LHCN-M2 (cell line): Measurements from ENCODE around the gene VTN. TPM values are rescaled to one million over a fixed set of nuclear protein-coding genes. Genes with fewer than 3 reads are reported as not detected.
"Not testable (repeated sequence)": the region's sequence is repeated elsewhere in the genome, so short reads cannot be mapped to it uniquely, and the experiment has no call there.

ENCODE experiments used
- DNase-seq: peaks from one replicate; pipeline ENCODE4 v3.0.0-alpha.2; 2012; ENCODE audit warnings: low read depth
- total RNA-seq: library from RNA; depleted of rRNA; stranded (reverse); fragments of >200 nt; gene quantifications from 2 replicates; pipeline ENCODE4 v1.2.3, GENCODE V29; 2014

The VTN gene
- total RNA-seq, 1 experiment from 2014 or later: 0.40 TPM

DNA sequence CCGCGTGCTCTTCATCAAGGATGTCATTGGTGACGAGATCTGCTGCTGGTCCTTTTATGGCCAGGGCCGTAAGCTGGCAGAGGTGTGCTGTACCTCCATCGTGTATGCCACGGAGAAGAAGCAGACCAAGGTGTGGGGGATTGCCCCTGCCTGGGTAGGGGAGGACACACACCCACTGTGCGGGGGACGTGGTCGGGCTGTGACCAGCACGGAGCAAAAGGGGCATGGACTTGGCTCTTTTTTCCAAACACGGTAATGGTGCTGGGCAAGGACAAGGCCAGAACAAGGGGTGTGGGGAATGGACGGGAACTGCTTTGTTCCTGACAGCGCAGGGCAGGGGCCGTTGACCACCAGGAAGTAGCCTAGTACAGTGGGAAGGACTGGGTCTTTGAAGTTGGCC lies 27.8 kb downstream of the VTN start:
- no peak for DNase-seq

GRCh38 chr17:28341516-28341915 lies 28.6 kb downstream of the VTN start:
- no peak for DNase-seq

DNA sequence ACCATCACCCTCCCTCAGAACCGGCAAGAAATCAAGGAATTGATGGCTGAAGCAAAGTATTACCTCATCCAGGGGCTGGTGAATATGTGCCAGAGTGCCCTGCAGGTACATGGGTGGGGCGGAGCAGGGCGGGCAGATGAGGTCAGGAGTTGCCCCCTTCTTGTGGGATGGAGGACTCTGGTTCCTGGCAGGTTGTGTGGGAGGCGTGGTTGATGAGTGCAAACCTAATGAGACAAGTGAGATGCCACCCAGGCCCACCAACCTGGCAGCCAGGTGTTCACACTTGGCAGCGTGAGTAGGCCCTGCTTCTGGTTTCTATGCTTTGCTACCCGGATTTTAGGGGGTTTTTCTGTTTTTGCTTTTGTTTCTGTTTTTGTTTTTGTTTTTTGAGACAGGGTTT lies 29.7 kb downstream of the VTN start:
- no peak for DNase-seq

- DNase-seq: no peak
These were observed 30.7 kb downstream of the VTN start for GRCh38 chr17:28339431-28339830.

DNA sequence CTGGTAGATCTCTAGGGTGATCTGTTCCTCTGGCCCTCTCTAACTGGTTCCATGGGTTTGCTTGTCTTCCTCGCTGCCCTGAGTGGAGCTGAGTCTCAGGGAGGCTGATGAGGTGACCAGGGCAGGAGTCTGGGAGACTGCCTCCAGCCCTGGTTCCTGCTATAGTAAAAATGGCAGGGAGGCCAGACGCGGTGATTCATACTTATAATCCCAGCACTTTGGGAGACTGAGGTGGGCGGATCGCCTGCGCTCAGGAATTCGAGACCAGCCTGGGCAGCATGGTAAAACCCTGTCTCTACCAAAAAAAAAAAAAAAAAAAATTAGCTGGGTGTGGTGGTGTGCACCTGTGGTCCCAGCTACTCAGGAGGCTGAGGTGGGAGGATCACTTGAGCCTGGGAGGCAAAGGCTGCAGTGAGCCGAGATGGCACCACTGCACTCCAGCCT lies 31.3 kb downstream of the VTN start:
- not testable (repeated sequence) for DNase-seq

- DNase-seq: no peak
These were observed 31.9 kb downstream of the VTN start for GRCh38 chr17:28338056-28338768.

DNA sequence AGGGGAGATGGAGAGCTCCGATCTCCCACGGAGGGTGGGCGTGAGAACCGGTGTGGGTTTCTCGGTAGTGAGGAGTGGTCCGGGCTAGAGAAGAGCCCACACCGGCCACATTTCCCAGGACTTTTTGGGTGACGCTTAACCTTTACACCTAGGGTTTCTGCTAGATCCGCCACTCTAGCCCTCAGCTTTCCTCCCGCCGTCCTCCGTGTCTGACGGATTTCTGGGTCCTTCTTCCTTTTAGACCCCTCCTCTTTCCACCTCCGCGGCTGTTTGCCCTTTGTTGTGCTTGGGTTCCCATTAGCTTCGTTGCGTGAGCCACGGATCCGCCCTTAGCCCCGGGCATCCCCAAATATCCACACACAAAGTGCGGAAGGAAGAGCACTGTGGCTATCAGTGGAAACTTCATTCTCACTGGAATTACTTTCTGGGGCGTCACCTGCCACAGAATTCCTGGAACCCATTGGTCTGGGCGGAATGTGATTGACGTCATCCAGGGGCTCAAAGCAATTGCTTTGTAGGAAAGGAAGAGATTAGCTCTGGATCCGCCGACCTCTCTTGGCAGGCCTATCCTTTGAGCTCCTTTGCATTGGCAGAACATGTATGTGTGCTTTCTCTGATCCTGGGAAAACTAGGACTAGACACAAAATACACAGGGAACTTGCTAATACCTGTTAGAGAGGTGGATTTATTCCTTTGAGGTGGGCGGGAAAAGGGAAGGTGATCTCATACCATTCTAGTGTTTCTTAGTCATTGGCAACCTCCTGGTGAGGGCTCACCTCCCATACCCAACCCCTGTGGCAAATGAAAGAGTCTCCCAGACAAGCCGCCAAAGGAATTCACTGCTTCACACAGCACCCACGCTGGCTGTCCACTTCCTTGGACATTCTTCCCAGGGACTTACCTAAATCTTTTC lies 33.9 kb downstream of the VTN start:
- peak; percentile 74 for DNase-seq

DNA sequence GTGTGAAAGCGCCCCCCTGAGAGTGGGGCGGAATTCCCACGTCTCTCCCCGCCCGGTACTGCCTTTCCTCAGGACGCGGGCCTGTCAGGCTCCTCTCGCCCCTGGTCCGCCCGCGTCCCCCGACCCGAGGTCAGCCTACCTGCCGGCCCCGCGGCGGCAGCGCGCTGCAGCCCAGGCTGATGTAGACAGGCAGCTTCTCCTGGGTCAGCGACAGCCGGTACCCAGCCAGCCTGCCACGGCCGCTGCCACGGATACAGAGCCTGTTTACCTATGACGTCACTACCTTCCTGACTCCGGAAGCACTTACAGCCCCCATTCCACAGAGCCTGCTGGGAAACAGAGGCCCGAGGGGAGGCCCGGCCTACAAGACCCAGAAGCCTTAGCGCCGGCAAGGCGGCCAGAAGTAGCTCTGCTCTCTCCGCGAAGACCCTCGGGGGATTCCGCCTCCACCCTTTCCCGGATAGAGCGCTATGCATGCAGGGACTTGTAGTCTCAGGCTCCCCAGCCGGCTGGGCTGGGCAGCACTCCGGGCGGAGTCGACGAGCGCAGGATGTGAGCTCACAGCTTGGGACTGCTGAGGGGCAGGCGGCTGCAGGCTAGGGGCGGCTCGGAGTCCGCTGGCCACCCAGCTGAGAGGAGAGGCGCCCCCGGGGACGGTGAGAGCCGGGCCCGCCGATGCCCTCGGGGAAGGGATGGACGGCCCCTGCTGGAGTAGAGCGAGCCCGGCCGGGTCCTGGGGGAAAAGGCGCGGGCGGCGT lies 34.7 kb downstream of the VTN start, which contains the start of the genes IFT20 and TNFAIP1:
TSS of gene IFT20 (minus strand) at position 272 of the 758 bp plus-strand sequence. CDS start 3,487 bp downstream, outside the sequence.
TSS of gene TNFAIP1 (plus strand) at position 561 of the 758 bp plus-strand sequence. CDS start 3,761 bp downstream, outside the sequence.
- peak; percentile 100 for DNase-seq

- no peak for DNase-seq
These were observed 35.4 kb downstream of the VTN start for GRCh38 chr17:28334666-28335200.

DNA sequence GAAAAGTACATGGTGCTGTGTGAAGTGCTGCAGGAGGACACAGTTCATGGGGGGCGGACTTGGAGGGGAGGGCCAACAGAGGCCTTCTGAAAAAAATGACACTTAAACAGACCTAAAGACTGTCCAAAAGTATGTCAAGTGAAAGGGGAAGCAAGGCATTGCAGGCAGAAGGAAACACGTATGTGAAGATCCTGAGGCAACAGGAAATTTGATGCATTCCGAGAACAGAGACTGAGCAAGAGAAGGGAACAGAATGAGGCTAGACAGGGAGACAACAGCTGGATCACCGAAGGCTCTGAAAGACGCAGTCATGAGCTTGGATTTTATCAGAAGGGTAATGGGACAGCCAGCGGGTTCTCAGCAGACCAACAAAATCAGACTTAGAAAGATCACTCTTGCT lies 35.9 kb downstream of the VTN start:
- no peak for DNase-seq

DNA sequence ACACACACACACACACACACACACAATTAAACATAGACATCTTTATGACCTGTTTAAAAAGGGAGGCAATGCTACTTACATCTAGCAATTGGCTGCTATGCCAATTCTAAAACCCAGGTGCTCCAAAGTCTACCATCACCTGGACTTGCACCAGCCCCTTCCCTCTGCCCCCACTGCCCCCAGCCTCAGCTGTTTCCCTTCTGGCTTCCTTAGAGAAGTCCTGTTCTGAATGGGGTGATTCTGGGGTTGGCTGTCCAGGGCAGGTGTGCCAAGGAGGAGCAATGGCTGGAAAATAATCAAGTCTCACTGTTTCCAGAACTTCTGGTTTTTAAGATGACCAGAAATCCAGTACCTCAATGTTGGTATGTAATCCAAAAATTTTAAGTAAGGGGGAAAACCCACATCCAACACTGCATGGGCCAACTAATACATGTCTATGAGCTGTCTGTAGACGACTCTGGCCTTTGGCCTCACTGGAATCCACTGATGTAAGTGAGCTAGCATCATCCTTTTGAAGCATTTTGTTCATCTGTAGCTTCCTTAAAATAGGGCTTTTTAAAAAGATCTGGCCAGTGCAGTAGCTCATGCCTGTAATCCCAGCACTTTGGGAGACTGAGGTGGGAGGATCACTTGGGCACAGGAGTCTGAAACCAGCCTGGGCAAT lies 36.9 kb downstream of the VTN start:
- DNase-seq: no peak

- DNase-seq: no peak
These were observed 38.2 kb downstream of the VTN start for GRCh38 chr17:28331891-28332420.

GRCh38 chr17:28330671-28331070 lies 39.4 kb downstream of the VTN start:
- DNase-seq: no peak

DNA sequence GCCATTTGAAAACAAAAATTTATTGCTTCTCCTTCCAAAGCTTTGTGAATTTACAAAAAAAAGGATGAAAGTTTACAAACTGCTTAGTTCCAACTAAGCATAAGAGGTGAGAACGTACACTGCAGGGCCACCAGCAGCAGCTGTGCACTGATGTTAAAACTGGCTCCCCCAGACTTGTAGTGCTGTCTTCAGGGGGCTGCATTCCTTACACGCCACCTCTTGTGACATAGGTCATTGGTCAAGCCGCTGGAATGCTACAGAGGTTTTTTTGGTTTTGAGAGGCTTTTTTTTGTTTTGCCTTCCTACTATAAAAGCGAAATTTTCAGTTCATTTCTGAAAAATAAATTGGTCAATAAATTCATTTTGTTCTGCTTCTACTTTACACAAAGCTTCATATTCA lies 41.8 kb downstream of the VTN start:
- DNase-seq: peak; percentile 40

DNA sequence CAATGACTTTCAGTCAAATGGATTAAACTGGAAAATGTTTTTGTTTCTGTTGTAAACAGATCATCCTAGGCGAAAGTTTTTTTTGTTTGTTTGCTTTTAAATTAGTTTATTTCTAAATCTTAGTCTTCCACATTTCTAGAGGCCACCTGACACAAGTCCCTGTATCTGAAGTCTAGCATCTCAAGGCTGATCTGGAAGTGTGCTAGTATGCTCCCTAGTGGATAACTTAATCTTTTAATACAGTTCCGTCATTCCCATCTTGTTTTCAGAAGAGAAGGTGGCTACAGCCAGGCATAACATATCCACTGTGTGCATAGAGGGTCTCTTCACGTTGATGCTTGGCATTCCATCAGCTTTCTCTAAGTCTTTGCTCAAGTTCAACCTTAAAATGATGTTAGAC lies 42.4 kb downstream of the VTN start:
- peak; percentile 22 for DNase-seq

DNA sequence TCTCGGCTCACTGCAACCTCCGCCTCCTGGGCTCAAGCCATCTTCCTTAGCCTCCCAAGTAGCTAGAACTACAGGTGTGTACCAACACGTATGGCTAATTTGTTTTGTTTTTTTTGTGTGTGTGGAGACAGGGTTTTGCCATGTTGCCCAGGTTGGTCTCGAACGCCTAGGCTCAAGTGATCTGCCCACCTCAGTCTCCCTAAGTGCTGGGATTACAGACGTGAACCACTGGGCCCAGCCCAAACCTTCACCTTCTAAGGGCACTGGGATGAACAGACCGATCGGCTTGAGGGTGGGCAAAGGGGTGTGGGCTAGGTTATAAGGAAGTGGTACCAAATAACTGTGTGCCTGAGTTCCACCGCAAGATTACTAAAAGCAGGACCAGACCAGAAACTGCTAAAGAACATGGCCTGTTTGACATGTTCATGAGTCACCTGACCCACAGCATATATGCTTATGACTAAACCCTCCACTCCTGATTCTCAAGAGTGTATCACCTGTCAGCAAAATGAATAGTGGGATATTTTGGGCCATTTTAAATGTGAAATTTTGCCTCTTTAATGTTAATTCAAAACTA lies 43.0 kb downstream of the VTN start:
- DNase-seq: no peak

DNA sequence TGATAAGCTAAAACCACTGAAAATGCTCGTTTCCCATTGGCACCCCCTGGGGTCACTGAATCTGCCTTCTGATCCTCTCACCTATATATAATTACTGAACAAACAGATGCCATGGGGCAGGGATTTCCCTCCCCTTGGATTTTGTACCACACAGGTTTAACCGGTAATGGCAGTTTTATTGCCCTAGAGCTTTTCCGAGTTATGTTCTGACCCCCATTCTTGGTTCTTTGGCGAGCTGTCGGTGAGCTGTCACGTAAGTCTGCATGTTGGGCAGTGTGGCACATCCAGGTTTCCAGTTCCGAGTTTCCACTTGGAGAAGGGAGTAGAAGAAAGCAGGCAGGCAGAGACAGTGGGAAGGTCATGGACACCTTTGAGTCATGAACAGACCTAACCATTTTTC lies 44.0 kb downstream of the VTN start:
- DNase-seq: no peak

DNA sequence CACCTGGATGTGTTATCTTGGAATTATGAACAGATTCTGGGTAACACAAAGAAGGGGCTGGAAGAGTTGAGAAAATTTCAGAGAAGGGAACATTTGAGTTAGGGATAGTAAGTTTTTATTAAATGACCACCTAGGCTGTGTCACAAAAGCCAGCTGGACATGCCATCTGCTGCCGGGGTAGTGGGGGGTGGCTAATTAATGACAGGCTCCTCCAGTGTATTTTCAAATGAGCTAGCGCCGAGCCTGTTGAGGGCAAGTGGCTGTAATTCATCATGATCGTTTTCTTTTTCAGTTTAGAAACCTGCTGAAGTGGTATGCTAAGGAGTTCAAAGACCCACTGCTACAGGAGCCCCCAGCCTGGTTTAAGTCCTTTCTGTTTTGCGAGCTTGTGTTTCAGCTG lies 44.9 kb downstream of the VTN start:
- DNase-seq: no peak

GRCh38 chr17:28324781-28325180 lies 45.3 kb downstream of the VTN start:
- no peak for DNase-seq

DNA sequence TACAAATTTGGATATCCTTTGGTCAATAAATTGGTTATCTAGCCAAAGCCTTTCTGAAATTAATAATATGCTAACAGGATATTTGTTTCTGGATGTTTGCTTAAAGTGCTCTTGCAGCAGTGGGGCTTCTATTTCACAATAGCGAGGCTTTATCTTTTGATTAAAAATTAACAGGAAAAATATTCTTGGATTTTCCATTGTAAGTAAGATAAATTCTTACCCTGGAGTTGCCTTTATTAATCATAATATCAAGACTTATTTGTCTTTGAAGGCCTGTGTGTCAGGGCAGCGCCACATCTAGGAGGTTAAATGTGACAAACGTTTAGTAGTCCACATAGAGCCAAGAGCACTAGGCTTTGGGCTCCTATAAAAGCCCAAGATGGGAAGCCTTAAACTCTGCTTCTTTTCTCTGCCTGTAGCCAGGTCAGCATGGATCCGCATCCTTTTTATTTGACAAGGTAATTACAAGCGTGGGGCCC lies 45.8 kb downstream of the VTN start:
- no peak for DNase-seq
